Caco-2 (cell line): ENCODE measurements around the gene MAGI1. TPM values are rescaled to one million over a fixed set of nuclear protein-coding genes. Genes with fewer than 3 reads are reported as not detected.

Experiments used
- BruUV-seq: library from RNA; stranded (reverse); fragments of 400-500 nt; replicated peaks from 2 replicates; lab custom pipeline; 2021; lab: Mats Ljungman, UMichigan
- CTCF ChIA-PET: fragments of 300-600 bp; sonication (Branson Sonifier 250); formaldehyde crosslinking; loops from one replicate; lab custom pipeline; 2022; ENCODE audit warnings: antibody characterized with exemption; lab: Charles Lee
- POLR2A ChIA-PET: fragments of 300-600 bp; sonication (Branson Sonifier 250); formaldehyde crosslinking; loops from one replicate; lab custom pipeline; 2022; ENCODE audit warnings: antibody characterized with exemption; lab: Charles Lee
- DNase-seq, 2 experiments: peaks; one replicate each; pipeline versions ENCODE4 v3.0.0 to v3.0.0-alpha.2; 2020 to 2022
- H3K27me3 ChIP-seq: replicated peaks from 2 replicates; pipeline ENCODE4 v1.6.0; 2011; ENCODE audit warnings: low read length; ENCODE audit not compliant: control insufficient read depth, insufficient read depth
- H3K36me3 ChIP-seq: 2 replicates; pipeline ENCODE4 v1.5.1; 2011; ENCODE audit warnings: low read length; ENCODE audit not compliant: control insufficient read depth, insufficient read depth
- H3K4me1 ChIP-seq: fragments of 250-450 bp; sonication (Bioruptor Pico); 2 replicates; pipeline ENCODE4 v1.5.1; 2020; ENCODE audit warnings: mild to moderate bottlenecking
- H3K4me3 ChIP-seq: 2 replicates; pipeline ENCODE4 v1.5.1; 2011; ENCODE audit warnings: low read depth, mild to moderate bottlenecking, control low read depth, low read length
- H3K9me3 ChIP-seq: fragments of 250-450 bp; sonication (Bioruptor Pico); 2 replicates; pipeline ENCODE4 v1.5.1; 2020; ENCODE audit warnings: mild to moderate bottlenecking, moderate library complexity
- H3K27ac Mint-ChIP-seq: one replicate; pipeline ENCODE4 v1.8.0; 2022; ENCODE audit warnings: mixed read lengths; ENCODE audit not compliant: unreplicated experiment
- H3K27me3 Mint-ChIP-seq: one replicate; pipeline ENCODE4 v1.8.0; 2022; ENCODE audit warnings: mixed read lengths; ENCODE audit not compliant: insufficient read depth, unreplicated experiment
- H3K36me3 Mint-ChIP-seq: one replicate; pipeline ENCODE4 v1.8.0; 2022; ENCODE audit warnings: mild to moderate bottlenecking, mixed read lengths; ENCODE audit not compliant: insufficient read depth, unreplicated experiment
- H3K4me1 Mint-ChIP-seq: one replicate; pipeline ENCODE4 v1.8.0; 2022; ENCODE audit warnings: low read depth, mixed read lengths; ENCODE audit not compliant: unreplicated experiment
- H3K4me3 Mint-ChIP-seq: one replicate; pipeline ENCODE4 v1.8.0; 2022; ENCODE audit warnings: mild to moderate bottlenecking, moderate library complexity, mixed read lengths; ENCODE audit not compliant: unreplicated experiment
- H3K9me3 Mint-ChIP-seq: one replicate; pipeline ENCODE4 v1.8.0; 2022; ENCODE audit warnings: mixed read lengths; ENCODE audit not compliant: unreplicated experiment
- intact Hi-C: fragments of 100-400 bp; cut with micrococcal nuclease; formaldehyde crosslinking; loops from one replicate; pipeline ENCODE4 v1.10.0; 2022; ENCODE audit not compliant: unreplicated experiment
- total RNA-seq: library from RNA; stranded (reverse); gene quantifications from 2 replicates; pipeline ENCODE4 v1.2.3, GENCODE V29; 2022
- TF ChIP-seq, protein P1 (sequence below), 2 experiments: fragments of 200-600 bp in 1 of 2; IDR thresholded peaks; 1 replicate in 1 of 2; 2 replicates in 1 of 2; pipeline versions ENCODE4 v1.5.1 to v1.8.0; 2011 to 2022; ENCODE audit warnings: antibody characterized with exemption in 1 of 2, control low read depth in 1 of 2, inconsistent platforms in 1 of 2, low read depth in 1 of 2, low read length in 1 of 2, mild to moderate bottlenecking in 1 of 2, moderate library complexity in 1 of 2; ENCODE audit not compliant: insufficient read depth in 1 of 2, severe bottlenecking in 1 of 2, unreplicated experiment in 1 of 2

Gene MAGI1
- total RNA-seq, 1 experiment from 2014 or later: 64.9 TPM

DNA sequence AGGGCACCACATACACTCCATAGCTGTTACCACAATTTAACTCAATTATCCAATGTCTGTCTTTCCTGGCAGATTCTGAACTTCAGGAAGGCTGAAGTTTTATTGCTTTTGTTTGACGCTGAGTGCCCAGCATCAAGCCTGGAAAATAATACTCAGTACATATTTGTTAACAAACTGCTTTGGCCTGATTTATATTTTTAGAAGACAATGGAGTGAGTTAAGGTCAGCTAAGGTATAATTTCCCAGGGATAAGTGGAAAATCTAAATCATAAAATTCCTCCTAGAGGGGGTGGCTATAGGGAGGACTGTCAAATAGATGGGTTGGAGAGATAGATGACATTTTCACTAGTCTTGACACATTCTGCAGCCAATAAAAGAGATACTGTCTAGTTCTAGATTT lies 691.6 kb downstream of the MAGI1 start:
- no peak for DNase-seq
- Histone ChIP-seq H3K9me3 (no peaks in the 10 kb centered on the region), H3K4me1 (no peaks in the 10 kb centered on the region), H3K36me3 (no peaks in the 10 kb centered on the region), H3K4me3 (no peak overlapping the region), H3K27me3 (no peaks in the 10 kb centered on the region)
- ChIA-PET POLR2A (no interaction called here), CTCF (no interaction called here)
- H3K4me3 Mint-ChIP-seq: no peak overlapping the region
- BruUV-seq: no TSS peak
- H3K36me3 Mint-ChIP-seq: no peaks in the 10 kb centered on the region
- H3K27me3 Mint-ChIP-seq: no peaks in the 10 kb centered on the region
- no peak overlapping the region for H3K27ac Mint-ChIP-seq
- no peaks in the 10 kb centered on the region for H3K9me3 Mint-ChIP-seq
- intact Hi-C loops: no loop called here
- TF ChIP-seq, protein P1, sequence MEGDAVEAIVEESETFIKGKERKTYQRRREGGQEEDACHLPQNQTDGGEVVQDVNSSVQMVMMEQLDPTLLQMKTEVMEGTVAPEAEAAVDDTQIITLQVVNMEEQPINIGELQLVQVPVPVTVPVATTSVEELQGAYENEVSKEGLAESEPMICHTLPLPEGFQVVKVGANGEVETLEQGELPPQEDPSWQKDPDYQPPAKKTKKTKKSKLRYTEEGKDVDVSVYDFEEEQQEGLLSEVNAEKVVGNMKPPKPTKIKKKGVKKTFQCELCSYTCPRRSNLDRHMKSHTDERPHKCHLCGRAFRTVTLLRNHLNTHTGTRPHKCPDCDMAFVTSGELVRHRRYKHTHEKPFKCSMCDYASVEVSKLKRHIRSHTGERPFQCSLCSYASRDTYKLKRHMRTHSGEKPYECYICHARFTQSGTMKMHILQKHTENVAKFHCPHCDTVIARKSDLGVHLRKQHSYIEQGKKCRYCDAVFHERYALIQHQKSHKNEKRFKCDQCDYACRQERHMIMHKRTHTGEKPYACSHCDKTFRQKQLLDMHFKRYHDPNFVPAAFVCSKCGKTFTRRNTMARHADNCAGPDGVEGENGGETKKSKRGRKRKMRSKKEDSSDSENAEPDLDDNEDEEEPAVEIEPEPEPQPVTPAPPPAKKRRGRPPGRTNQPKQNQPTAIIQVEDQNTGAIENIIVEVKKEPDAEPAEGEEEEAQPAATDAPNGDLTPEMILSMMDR (IDR thresholded peaks at IDR 0.05; ENCODE audit: insufficient read depth in 1 of 2, low read depth in 1 of 2, low read length in 1 of 2, severe bottlenecking in 1 of 2, unreplicated experiment in 1 of 2): no peak
- H3K4me1 Mint-ChIP-seq: peaks cover 12% of the 10 kb centered on the region

DNA sequence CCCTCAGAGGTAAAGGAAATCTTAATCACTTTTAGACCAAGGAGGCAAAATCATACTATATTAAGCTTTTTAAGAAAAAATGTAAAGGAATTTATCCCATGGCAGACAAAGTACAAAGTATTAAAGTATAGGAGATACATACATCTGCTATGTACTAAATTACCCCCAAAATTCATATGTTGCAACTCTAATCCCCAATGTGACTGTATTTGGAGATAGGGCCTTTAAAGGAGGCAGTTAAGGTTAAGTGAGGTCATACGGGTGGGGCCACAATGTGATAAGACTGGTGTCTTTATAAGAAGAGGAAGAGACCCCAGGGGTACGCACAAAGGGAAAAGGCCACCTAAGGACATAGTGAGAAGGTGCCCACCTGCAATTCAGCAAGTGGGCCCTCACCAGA lies 693.9 kb downstream of the MAGI1 start:
- H3K9me3 ChIP-seq: no peaks in the 10 kb centered on the region
- DNase-seq: no peak
- H3K4me3 Mint-ChIP-seq: no peak overlapping the region
- H3K27me3 Mint-ChIP-seq: no peaks in the 10 kb centered on the region
- intact Hi-C loops: loop anchor here (5.0 kb wide), 1 partner anchor 813 kb away; no protein-coding TSS in a partner anchor
- no peaks in the 10 kb centered on the region for H3K36me3 Mint-ChIP-seq
- H3K27me3 ChIP-seq: no peaks in the 10 kb centered on the region
- ChIA-PET POLR2A (no interaction called here), CTCF (no interaction called here)
- H3K4me1 ChIP-seq: no peaks in the 10 kb centered on the region
- no TSS peak for BruUV-seq
- H3K9me3 Mint-ChIP-seq: no peaks in the 10 kb centered on the region
- TF ChIP-seq, protein P1 (IDR thresholded peaks at IDR 0.05; ENCODE audit: insufficient read depth in 1 of 2, low read depth in 1 of 2, low read length in 1 of 2, severe bottlenecking in 1 of 2, unreplicated experiment in 1 of 2): no peak
- no peak overlapping the region for H3K27ac Mint-ChIP-seq
- peaks cover 15% of the 10 kb centered on the region for H3K4me1 Mint-ChIP-seq
- H3K4me3 ChIP-seq: no peak overlapping the region
- H3K36me3 ChIP-seq: no peaks in the 10 kb centered on the region

DNA sequence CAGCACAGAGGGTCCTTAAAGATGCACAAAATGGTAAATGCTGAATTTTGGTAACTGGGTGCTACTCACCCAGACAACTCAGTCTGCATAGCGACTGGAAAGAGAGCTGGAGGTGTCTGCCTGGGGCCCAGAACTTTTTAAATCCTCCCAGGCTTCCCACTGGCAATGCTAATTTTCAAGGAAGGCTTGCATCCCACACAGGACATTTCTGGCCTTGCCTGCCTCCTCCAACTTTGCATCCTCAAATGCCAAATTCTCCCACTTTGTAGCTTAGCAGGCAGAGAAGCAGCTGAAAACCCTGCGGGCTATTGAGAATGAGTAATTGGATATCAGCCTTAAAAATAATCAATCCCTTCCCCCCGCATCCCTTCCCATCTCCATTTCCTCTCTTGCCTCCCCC lies 694.3 kb downstream of the MAGI1 start:
- no peaks in the 10 kb centered on the region for H3K27me3 ChIP-seq
- no TSS peak for BruUV-seq
- no peak overlapping the region for H3K4me3 ChIP-seq
- ChIA-PET CTCF (no interaction called here), POLR2A (no interaction called here)
- no peaks in the 10 kb centered on the region for H3K4me1 ChIP-seq
- Mint-ChIP-seq H3K27ac (no peak overlapping the region), H3K4me1 (peaks cover 11% of the 10 kb centered on the region), H3K27me3 (no peaks in the 10 kb centered on the region), H3K36me3 (no peaks in the 10 kb centered on the region), H3K9me3 (no peaks in the 10 kb centered on the region), H3K4me3 (no peak overlapping the region)
- no peaks in the 10 kb centered on the region for H3K9me3 ChIP-seq
- TF ChIP-seq, protein P1 (IDR thresholded peaks at IDR 0.05; ENCODE audit: insufficient read depth in 1 of 2, low read depth in 1 of 2, low read length in 1 of 2, severe bottlenecking in 1 of 2, unreplicated experiment in 1 of 2): no peak
- intact Hi-C loops: loop anchor here (5.0 kb wide), 1 partner anchor 812 kb away; no protein-coding TSS in a partner anchor
- no peak for DNase-seq
- H3K36me3 ChIP-seq: no peaks in the 10 kb centered on the region
